GM18858 (cell line): ENCODE results near the gene PROM2.

Experiments used
- ATAC-seq: cut with Tn5 transposase; IDR thresholded peaks from one replicate; pipeline ENCODE4 v1.9.1; 2021; ENCODE audit not compliant: unreplicated experiment

The PROM2 gene

DNA sequence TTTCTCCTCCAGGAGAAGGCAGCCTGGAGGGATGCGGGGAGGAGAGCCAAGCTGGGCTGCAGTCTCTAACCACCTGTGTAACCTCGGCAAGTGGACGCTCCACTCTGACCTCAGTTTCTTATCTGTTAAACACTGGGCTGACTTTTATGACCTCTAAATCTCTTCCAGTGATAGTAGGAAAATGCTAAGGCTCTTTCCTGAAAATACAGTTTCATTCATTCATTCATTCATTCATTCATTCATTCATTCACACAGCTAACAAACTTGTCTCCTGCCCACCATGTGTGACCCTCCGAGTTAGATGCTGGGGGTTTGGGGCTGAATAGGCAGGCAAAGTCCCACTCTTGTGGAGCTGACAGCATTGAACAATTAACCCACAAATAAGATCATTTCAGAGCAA lies 9.3 kb downstream of the PROM2 start:
- no peak for ATAC-seq

DNA sequence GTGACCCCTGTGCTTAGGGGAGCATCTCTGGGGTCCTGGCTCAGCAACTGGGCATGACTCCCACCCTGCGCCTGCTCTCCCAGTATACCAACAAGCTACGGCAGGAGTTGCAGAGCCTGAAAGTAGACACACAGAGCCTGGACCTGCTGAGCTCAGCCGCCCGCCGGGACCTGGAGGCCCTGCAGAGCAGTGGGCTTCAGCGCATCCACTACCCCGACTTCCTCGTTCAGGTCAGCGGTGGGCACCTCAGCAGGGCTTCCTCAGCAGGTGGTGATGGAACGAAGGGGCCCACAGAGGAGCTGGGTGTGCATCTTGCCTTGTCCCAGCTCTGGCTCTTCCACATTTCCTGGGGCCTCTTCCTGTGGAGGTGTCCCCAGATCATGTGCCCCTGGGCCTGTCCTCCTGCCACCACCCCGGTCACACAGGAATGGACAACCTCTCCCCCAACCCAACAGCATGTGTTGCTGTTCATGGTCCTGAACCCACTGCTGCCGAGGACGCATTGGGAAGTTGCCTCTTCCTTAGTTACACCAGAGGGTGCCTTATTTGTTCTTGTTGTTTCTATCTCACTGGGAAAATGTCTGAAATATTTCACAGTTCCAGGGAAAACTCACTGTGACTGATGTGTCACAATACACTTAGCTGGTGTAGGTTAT lies 10.8 kb downstream of the PROM2 start:
- no peak for ATAC-seq

DNA sequence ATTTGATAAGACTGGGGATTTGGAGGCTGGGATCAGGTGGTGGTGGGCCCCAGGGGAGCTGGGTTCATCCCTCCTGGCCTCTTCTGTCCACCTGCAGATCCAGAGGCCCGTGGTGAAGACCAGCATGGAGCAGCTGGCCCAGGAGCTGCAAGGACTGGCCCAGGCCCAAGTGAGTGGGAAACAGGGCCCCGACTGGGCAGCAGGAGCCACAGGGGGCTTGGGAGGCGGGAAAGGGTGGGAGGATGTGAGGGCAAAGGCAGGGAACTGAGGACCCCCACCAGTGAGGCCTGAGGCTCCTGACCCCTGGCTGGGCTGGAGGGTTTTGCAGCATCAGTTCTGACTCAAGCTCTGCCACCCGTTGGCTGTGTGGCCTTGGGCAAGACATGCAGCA lies 11.3 kb downstream of the PROM2 start:
- no peak for ATAC-seq

DNA sequence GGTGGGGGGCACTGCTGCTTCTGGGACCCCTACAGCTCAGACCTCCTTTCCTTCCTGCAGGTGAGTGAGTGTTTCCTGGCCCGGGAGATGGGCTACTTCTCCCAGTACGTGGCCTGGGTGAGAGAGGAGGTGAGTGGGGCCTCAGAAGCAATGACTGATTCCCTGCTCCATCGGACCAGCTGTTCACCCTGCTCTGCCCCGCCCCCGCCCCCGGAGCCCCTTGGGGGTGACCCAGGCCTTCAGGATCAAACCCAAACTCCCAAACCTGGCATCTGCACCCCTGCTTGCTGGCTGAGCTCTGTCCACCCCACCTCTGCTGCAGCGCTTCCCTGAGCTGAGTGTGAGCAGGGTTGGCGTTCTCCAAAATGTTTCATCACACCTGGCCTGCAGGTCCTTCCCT lies 13.1 kb downstream of the PROM2 start:
- no peak for ATAC-seq

DNA sequence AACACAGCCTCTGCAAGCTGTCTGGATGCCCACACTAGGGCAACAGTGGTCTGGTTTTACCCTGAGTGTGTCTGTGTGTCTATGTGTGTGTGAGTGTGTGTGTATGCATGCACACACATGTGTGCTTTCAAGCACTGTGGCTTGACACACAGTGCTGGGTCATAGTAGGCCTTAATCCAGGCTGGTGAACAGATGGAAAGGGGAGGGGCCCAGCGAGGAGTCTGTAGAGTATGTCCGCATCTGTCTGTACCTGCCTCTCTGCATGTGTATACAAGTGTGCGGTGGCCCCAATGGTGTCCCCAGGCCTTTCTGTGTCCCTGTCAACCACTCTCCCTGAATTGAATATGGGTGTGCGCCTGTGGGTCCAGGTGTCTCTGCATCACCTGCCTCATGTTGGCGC lies 13.6 kb downstream of the PROM2 start:
- no peak for ATAC-seq

DNA sequence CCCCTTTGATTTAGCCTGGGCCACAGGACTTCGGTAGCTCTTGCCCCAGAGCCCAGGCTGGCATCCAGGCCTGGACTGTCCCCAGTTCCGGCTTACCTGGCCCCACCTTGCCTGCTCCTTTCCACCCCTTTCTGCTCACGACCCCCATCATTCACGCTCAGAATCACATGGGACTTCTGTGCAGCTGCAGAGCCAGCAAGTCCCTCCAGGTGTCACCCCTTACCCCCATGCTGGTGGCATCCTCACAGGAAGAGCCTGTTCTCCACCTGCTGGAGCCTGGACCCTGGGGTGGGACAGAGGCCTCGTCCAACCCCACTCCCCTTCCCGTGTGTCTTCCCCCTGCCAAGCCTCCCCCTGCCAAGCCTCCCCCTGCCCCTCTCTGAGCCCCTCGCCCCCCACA lies 15.0 kb downstream of the PROM2 start:
- no peak for ATAC-seq

DNA sequence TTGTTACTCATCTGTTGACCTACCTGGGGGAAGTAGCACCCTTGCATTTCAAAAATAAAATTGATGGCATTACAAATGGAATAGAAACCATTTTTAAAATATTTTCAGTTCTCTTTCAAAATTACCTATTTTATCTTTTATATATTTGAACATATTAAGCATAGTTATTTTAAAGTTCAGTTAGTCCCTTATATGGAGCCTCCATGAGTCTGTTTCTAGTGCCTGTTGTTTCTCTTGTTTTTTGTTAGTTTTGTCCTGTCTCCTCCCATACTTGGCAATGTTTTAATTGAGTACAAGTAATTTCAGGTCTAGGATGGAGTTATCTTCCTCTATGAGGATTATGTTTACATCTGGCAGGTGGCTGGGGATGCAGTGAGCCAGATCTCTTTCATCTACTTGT lies 17.0 kb downstream of the PROM2 start:
- ATAC-seq: no peak

DNA sequence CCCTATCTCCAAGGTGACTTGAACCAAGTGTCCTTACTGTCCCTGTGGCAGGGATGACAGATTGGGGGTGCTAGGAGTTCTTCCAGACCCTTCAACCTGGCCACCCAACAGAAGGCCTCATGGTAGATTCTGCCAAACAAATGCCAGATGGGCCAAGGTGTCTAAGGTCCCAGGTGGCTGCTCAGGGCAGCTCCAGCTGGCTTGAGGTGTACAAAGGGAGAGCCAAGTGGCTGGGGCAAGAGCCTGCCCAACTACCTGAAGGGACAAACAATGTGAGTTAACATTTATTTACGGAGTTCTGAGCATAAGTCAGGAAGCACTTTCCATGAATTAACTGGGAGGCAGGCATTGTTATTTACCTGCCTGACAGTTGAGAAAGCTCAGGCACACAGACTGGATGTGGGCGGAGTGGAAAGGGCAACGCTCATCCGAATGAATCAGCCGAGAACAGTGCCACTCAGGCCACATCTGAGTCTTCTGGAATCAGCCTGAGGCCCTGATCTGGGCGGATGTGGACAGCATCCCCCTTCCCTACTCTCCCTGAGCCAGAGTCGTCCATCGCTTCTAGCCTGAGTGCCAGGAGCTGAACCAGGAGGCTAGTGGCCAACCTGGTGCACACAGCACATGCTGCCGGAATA lies 18.5 kb downstream of the PROM2 start:
- ATAC-seq: no peak

DNA sequence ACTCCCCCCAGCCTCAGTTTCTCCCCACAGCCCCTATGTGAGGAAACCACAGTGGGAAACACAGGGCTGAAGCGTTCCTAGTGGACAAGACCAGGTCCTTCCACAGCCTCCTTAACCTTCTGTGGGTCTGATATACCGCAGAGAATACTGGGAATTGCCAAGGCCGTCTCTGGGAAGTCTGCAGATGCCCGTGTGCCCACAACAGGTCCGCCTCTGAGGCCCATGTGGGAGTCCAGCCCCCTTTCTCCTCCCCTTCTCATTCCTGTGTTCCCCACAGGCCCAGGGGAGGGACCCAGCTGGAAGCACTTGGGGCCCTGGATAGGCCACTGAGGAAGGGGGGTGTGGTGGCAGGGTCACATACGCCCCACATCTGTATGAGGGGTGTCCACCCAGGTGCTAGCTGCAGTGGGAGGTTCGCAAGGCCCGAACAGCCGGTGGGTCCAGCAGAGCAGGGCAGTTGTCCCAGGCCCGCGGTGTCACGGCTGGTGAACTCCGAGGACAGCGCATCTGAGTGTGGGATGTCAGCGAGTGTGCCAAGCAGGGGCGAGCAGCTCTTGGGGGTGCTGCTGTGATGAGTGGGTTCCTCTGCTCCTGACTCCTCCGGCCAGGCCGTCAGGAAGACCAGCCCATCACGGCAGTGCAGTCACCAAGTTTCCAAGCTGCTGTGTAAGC lies 20.5 kb downstream of the PROM2 start:
- no peak for ATAC-seq

DNA sequence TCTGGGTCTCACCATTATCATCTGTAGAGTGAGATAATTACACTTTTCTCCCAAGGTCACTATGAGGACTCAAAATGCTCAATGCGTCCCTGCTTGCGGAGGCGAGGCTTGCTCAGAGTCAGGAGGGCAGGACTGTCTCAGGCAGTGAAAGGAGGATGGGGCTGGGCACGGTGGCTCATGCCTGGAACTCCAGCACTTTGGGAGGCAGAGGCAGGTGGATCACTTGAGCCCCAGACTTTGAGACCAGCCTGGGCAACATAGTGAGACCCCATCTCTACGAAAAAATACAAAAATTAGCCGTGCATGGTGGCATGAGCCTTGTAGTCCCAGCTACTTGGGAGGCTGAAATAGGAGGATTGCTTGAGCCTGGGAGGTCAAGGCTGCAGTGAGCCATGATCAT lies 21.1 kb downstream of the PROM2 start:
- ATAC-seq: no peak

DNA sequence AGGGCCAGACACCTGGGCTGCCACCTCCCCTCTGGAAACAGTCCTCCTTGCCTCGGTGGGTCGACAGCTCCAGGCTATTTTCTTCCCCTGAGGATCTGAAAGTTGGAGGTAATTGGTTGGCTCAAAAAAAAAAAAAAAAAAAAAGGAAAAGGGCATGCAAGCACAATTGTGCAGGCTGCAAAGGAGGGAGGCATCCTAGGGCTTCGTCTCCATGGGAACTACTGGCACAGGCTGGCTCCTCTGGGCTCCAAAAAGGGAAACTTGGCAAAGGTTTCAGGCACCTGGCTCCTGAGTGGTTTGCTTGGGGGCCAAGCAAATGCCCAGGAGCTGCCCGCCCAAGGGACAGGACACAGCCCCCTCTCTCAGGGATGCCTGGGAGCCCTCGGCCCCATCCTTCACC lies 21.8 kb downstream of the PROM2 start:
- no peak for ATAC-seq

DNA sequence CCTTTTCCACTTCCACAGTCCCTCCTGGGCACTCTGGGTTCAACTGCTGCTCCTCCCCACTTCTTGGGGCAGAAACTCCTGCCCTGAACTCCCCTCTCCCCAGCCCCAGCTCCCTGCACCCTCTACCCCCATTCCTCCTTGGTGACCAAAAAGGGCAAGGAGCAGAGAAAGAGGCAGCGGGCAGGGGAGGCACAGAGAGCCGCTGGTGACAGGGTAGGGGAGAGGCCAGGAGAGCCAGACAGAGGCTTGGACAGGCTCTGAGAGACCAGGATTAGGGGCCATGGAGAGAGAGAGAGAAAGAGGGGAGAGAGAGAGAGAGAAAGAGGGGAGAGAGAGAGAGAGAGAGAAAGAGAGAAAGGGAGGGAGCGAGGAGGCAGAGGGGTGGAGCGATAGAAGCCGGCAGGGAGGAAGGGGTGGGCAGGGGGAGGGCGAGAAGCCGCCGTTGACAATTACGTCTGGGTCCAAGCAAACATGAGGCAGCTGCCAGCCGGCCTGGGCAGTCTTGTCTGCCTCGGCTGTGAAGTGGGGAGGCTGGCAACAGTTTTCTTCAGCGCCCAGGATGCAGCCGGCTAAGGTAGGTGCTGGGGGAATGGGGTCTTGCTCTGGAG lies 22.7 kb downstream of the PROM2 start, which contains the start of gene KCNIP3:
Gene KCNIP3 (plus strand): TSS at position 468 of the 608 bp plus-strand sequence. CDS start 92 bp downstream, at position 560.
- no peak for ATAC-seq

DNA sequence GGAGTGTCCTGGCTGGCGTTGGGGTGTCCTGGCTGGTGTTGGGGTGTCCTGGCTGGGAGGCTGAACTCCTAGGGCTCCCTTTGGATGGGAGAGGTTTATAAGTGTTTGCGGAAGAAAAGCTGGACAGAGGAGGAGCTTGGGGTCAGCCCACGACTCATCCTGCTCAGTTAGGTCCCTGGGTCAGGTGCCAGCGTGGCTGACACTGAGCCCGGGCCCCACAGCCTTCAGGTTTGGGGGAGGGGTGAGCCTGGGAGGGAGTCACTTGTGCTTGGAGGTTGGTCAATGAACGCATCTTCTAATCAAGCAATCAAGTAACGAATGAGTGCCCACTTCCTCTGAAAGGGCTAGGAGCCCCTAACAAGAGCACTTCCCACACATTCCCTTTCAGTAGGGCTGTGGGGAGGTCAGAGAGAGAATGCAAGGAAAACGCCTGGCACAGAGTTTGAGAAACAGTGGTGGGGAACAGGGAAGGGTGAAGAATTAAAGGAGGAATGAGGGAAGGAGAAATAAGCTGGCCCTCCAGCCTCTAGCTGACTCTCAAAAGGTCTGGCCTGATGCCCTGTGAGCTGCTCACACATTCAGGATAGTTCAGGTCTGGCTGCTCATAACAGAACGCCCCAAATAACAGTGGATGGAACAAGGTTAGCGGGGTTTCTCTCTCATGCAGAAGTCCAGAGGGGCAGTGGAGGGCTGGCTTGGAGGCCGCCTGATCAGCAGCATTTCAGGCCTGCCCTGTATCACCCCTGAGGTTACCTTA lies 23.6 kb downstream of the PROM2 start:
- no peak for ATAC-seq

DNA sequence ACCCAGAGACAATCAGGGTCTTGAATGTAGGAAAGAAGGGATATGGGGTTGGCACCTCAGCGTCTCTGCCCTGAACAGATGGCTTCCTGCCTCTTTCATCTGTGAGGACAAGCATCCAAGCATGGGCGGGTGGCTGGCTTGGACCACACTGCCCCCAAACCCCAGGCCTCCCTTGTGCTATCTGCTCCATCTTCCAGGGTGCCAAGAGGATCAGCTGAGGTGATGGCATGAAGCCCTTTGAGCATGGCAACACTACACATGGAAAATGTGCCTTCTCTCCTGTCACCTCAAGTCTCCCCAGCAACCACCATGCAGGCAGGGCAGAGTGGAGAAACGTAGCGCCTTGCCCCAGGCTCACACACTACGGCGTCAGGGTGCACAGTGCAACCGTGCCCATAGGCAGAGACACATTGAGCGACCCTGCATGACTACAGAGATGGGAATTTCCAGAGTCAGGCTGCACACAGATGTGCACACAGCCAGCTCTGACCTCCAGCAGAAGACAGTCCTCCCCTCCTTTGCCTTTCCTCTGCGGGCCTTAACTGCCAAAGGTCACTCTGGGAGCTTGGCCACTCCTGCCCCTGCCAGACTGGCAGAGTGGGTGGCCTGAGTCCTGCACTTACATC lies 24.4 kb downstream of the PROM2 start:
- ATAC-seq: no peak

DNA sequence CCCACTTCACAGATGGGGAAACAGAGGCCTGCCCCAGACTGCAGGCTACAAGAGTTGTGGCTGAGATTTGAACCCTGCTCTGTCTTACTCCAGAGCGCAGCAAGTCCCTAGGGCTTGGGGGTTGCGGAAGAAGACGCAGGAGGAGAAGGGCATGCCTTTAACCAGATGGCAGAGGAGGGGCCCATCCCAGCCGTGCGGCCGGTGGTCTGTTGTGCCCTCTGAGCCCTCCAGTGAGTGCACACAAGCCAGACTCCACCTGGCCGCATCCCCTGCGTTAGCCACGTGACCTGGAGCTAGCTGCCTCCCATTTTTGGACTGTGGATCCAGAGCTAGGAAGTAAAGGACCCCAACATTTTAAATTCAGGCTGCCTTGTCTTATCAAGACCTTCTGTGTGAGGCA lies 25.7 kb downstream of the PROM2 start:
- no peak for ATAC-seq

DNA sequence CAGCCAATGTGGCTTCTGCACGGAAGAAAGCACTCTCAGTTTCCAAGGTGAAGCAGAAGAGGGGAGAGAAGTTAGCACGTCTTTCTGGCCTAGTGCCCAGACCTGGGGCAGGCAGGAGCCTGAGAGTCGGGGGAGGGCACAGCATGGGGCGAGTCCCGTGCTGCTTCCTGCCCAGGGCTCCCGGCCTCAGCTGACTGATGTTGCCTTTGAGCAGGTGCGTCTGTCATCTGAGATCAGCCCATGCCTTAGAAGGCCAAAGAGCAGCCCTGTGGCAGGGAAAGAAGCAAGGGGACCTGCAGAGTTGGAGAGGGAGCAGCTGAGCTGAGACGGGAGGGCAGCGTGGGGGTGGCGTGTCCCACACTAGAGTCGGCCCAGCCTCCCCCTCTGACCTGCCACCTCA lies 26.2 kb downstream of the PROM2 start:
- ATAC-seq: no peak

DNA sequence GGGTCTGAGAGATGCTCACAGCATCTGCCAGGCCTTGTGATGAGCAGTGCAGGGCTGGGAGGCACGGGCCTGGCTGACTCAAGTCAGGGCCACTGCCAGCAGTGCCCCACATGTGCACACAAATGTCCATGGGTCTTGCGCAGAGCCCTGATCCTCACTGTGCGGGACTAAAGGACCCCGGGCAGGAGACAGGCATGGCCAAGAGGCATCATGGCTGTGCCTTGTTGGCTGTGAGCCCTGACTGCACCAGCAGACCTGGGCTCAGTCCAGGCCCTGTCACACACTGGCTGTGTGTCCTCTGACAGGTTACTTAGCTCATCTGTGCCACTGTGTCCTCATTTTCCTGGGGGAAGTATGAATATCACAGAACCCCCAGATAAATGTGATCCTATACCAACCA lies 26.9 kb downstream of the PROM2 start:
- ATAC-seq: no peak

DNA sequence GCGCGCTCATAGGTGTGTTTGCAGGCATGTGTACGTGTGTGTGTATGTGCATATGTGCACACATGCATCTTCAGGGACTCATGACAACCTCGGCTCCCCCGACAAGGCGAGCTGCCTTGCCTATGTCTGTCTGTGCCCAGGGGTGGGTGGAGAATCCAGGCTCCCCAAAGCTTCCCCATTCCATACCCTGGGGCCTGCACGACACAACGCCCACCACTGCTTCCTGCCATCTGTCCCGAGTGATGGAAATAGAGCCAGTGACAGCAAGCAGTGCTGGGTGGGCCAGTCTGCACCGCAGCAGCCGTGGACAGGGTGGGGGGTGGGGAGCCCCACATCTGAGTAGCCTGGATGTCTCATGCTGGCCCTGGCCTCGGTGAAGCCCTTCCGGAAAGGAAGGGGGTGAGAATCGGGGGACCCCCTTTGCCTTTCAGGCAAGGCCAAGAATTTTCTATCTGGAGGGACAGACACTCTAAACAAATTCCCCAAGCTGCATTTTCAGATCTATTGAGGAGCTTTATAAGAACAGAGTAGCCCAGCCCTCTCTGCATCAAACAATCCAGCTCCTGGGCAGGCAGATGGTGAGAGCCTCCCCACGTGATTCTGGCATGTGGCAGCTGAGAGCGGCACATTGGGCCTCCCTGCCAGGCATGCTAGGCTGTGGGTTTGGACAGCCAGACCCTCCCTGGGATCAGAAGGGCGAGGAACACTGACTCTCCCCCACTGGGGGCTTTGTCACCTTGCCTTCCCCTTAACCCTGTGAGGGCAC lies 27.8 kb downstream of the PROM2 start:
- no peak for ATAC-seq

DNA sequence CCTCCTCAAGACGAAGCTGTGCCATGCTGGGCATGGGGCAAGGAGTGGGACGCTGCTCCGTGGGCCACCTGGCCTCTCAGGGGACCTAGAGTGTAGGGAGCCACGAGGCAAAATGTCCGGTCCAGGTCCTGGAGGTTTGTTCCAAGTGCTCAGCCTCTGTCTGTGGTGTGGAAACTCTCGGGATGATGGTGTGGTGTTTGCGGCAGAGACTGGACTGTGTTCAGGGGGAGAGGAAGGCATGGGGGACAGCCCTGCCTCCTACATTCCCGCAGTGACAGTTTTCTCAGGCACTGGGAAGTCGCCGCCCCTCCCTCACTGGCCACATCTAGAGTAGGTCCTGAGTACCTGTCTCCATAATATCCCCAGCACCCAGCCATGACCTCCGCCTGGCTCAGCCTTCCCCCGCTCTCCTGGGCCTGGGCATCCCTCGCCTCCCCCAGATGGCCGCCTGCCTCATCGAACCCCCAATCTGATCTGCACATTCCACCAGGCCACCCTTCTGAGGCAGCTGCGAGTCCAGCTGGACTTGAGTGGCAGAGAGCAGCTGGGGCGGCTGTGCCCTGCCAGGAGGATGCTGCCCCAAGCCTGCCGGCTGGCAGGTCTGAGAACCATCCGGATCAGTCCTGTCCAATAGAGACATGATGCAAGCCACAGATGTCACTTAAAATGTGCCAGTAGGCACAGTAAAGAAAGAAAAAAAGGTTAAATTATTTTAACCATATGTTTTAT lies 29.1 kb downstream of the PROM2 start:
- ATAC-seq: no peak
